Right ventricle myocardium inferior (tissue), 1 donor: ENCODE results near the gene PCDHGA8. TPM values are rescaled to one million over a fixed set of nuclear protein-coding genes. Genes with fewer than 3 reads are reported as not detected.
"Not testable (repeated sequence)": the region's sequence is repeated elsewhere in the genome, so short reads cannot be mapped to it uniquely, and the experiment has no call there.

Source experiments
- ATAC-seq: fragments of 200-7000 bp; cut with Tn5 transposase; one replicate; pipeline ENCODE4 v1.9.1; 2020; ENCODE audit warnings: mild to moderate bottlenecking, moderate library complexity
- DNase-seq: peaks from one replicate; pipeline ENCODE4 v3.0.0; 2021; ENCODE audit errors: missing footprints
- intact Hi-C: fragments of 100-400 bp; cut with DNase I; formaldehyde crosslinking; loops from one replicate; pipeline ENCODE4 v1.11.0; 2022
- total RNA-seq: library from RNA; stranded (reverse); fragmentation: NEBNext Ultra II Directional; extraction: Animal tissue kit (Norgen Biotek cat#: 25700); gene quantifications from one replicate; pipeline ENCODE4 v1.2.1, GENCODE V29; 2021
- donor health status: DM: no; HTN: yes; CAD: no; lungs with severe emphysema.

The PCDHGA8 gene
- total RNA-seq, 1 donor from 2014 or later = 9.7 TPM

GRCh38 chr5:141366016-141366896 is 26.2 kb upstream of the PCDHGA8 start:
- no peak for DNase-seq
- no peak for ATAC-seq
- intact Hi-C loops = no loop called here

- intact Hi-C loops = loop anchor here (5.0 kb wide), 1 partner anchor 42 kb away; the partner anchor contains the start of gene PCDHGA10
- DNase-seq (peak; percentile 84), ATAC-seq (peak; percentile 86)
Measured at GRCh38 chr5:141369994-141370848, 22.2 kb upstream of the PCDHGA8 start, which contains the start of gene PCDHGB3. Gene PCDHGB3 (plus strand): TSS chr5:141370242. CDS start chr5:141370395, 153 bp downstream.

- intact Hi-C loops = loop anchor here (5.0 kb wide), 1 partner anchor 40 kb away; the partner anchor contains the start of gene PCDHGA10
- DNase-seq (no peak), ATAC-seq (peak; percentile 34)
Measured at GRCh38 chr5:141371572-141372475, 20.6 kb upstream of the PCDHGA8 start.

GRCh38 chr5:141373673-141374317 is 18.6 kb upstream of the PCDHGA8 start, which contains the start of gene PCDHGA6:
Gene PCDHGA6 (plus strand): TSS chr5:141373891. CDS start chr5:141374084, 193 bp downstream.
- ATAC-seq (no peak), DNase-seq (no peak)
- intact Hi-C loops = loop anchor here (5.0 kb wide), 1 partner anchor 39 kb away; the partner anchor contains the start of gene PCDHGA10

- ATAC-seq (peak; percentile 26), DNase-seq (no peak)
- intact Hi-C loops = loop anchor here (1.0 to 5.0 kb wide), 2 partner anchors 21 to 38 kb away; partner anchors contain the start of gene PCDHGA10
Measured at GRCh38 chr5:141374627-141375026, 17.8 kb upstream of the PCDHGA8 start.

GRCh38 chr5:141375444-141376155 is 16.8 kb upstream of the PCDHGA8 start:
- intact Hi-C loops = loop anchor here (1.0 kb wide), 1 partner anchor 20 kb away; no protein-coding TSS in a partner anchor
- ATAC-seq = peak; percentile 26
- not testable (repeated sequence) for DNase-seq

GRCh38 chr5:141382469-141383294 is 9.8 kb upstream of the PCDHGA8 start, which contains the start of gene PCDHGA7:
Gene PCDHGA7 (plus strand): TSS chr5:141382742. CDS start chr5:141382900, 158 bp downstream.
- no peak for ATAC-seq

GRCh38 chr5:141383345-141383744 is 9.1 kb upstream of the PCDHGA8 start:
- DNase-seq (no peak), ATAC-seq (no peak)

More at GRCh38 chr5:141382469-141383294, 9.8 kb upstream of the PCDHGA8 start, which contains the start of gene PCDHGA7:
- intact Hi-C loops = no loop called here
- no peak for DNase-seq

GRCh38 chr5:141384471-141385267 is 7.8 kb upstream of the PCDHGA8 start:
- intact Hi-C loops = no loop called here
- ATAC-seq = no peak
- DNase-seq = peak; percentile 62

More at GRCh38 chr5:141383345-141383744, 9.1 kb upstream of the PCDHGA8 start:
- intact Hi-C loops = no loop called here

- intact Hi-C loops = not testable (repeated sequence)
- DNase-seq (peak; percentile 57), ATAC-seq (peak; percentile 84)
Measured at GRCh38 chr5:141387557-141388311, 4.7 kb upstream of the PCDHGA8 start, which contains the start of gene PCDHGB4. Gene PCDHGB4 (plus strand): TSS chr5:141387698. CDS start chr5:141387885, 187 bp downstream.

GRCh38 chr5:141388661-141389060 is 3.8 kb upstream of the PCDHGA8 start:
- ATAC-seq (no peak), DNase-seq (no peak)
- intact Hi-C loops = no loop called here

GRCh38 chr5:141389153-141390042 is 3.0 kb upstream of the PCDHGA8 start:
- intact Hi-C loops = no loop called here
- ATAC-seq (no peak), DNase-seq (no peak)

GRCh38 chr5:141393267-141393666 is 834 bp downstream of the PCDHGA8 start:
- ATAC-seq = no peak
- intact Hi-C loops = no loop called here
- no peak for DNase-seq
